ENCODE measurements around the gene ZNF433. TPM values are rescaled to one million over a fixed set of nuclear protein-coding genes. Genes with fewer than 3 reads are reported as not detected.

The ZNF433 gene
- total RNA-seq, 2 experiments from 2014 or later = 2.6 to 2.8 TPM

DNA sequence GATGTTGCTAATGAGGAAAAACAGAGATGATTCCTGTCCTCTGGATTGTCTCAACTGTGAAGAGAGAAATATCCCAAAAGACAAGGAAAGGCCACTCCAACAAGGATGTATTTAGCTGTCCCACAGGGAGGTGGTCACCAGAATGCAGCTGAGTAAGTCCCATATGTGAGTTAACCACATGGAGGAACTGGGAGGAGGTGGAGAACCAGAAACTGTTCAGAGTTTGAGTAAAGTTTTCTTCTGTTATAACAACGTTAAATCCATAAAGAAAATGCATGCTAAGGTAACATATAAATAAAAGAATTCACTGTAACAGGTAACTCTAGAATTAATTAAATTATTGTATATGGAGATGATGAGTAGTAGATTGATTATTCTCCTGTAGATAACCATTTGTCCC, 65.3 kb downstream of the ZNF433 start:
- no peak overlapping the region for H3K27ac ChIP-seq (ENCODE audit: low read depth in 1 of 2, low read length in 2 of 2)
- H3K4me1 Mint-ChIP-seq (ENCODE audit: low read depth) = peaks cover 12% of the 10 kb centered on the region
- intact Hi-C loops (cut with DNase I, micrococcal nuclease) = no loop called here
- peaks cover 13% of the 10 kb centered on the region for H3K4me1 ChIP-seq (ENCODE audit: insufficient read depth, low read length)
- H3K9me3 Mint-ChIP-seq = peaks cover 2% of the 10 kb centered on the region
- no peak for DNase-seq
- ATAC-seq (ENCODE audit: poor library complexity) = no peak
- no peaks in the 10 kb centered on the region for H3K27me3 Mint-ChIP-seq
- no peaks in the 10 kb centered on the region for H3K36me3 ChIP-seq (ENCODE audit: insufficient read depth, low read length)
- TF ChIP-seq CTCF (IDR thresholded peaks at IDR 0.05) = no peak
- H3K4me3 ChIP-seq (ENCODE audit: low read length) = no peak overlapping the region
- peaks cover 0 to 9% of the 10 kb centered on the region in 2 experiments for H3K9me3 ChIP-seq (ENCODE audit: control insufficient read depth in 1 of 2, insufficient read depth in 1 of 2, low read length in 2 of 2)
- no peaks in the 10 kb centered on the region for H3K27me3 ChIP-seq (ENCODE audit: control insufficient read depth in 1 of 2, insufficient read depth in 2 of 2, low read length in 2 of 2)
- peaks cover 44% of the 10 kb centered on the region for H3K36me3 Mint-ChIP-seq (ENCODE audit: low read depth)
- H3K27ac Mint-ChIP-seq = no peak overlapping the region
- POLR2A ChIA-PET = interaction anchor here (0.7 kb wide), 1 partner anchor 18 kb away, joined by 3 read pairs; no protein-coding TSS in a partner anchor
- no peak overlapping the region for H3K4me3 Mint-ChIP-seq
- CTCF ChIA-PET = no interaction called here

DNA sequence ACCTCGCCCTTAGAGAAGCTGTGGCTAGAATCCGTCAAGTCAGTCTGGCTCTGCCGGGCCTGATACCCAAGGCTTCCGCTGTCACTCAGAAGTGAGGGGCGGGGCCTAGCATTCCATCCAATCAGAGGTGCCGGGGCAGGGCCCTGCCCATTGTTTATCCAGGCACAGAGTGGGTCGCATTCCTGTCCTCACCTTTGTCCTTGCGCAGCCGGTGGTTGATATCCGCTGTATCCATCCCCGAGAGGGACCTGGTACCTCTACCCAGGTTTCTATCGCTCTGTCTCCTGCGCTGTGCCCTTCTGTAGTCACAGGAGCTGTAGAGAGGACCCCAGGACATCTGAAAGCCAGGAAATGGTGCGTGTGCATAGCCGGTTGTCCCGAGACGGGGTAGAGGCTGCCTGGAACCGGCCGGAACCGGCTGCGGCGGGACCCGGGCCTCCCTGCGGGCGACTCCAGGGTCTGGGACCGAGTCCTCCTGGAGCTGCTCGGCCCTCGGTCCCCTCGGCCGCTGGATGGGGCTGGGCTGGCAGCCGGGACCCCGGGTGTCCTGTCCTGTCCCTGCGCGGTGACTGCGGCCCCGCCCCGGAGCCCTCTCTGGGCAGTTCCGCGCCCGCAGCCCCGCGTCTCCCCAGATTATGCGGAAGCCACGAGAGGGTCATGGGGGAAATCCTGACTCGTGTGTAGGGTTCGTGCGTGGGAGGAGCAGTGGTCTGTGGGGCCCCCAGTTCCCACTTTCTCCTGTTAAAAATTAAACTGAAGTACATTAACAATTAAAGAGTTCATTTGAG, 70.4 kb downstream of the ZNF433 start, which contains the start of gene ZNF763:
TSS of gene ZNF763 (plus strand) at position 183 of the 788 bp plus-strand sequence. CDS start at position 352, 169 bp downstream.
- intact Hi-C loops (cut with DNase I, micrococcal nuclease) = loop anchor here (1.0 to 10.0 kb wide), 7 partner anchors 23 to 176 kb away; partner anchors contain the start of gene ZNF878 (in 1 of the 2)
- ATAC-seq (ENCODE audit: poor library complexity) (peak; percentile 93), DNase-seq (peak; percentile 80 to 95 (median 86))
- peaks cover 27% of the 10 kb centered on the region for H3K4me1 Mint-ChIP-seq (ENCODE audit: low read depth)
- H3K4me1 ChIP-seq (ENCODE audit: insufficient read depth, low read length) = peaks cover 28% of the 10 kb centered on the region
- ChIA-PET CTCF (interaction anchor here (0.6 to 4.1 kb wide), 9 partner anchors 20 to 300 kb away, joined by 3 to 69 read pairs (median 10); partner anchors contain the start of gene ZNF20), POLR2A (interaction anchor here (0.7 to 2.8 kb wide), 8 partner anchors 9 to 826 kb away, joined by 3 to 61 read pairs (median 4); partner anchors contain the start of genes JUNB, ZNF136, ZNF563 and ZNF700)
- peaks cover 0 to 3% of the 10 kb centered on the region in 2 experiments for H3K9me3 ChIP-seq (ENCODE audit: control insufficient read depth in 1 of 2, insufficient read depth in 1 of 2, low read length in 2 of 2)
- no peaks in the 10 kb centered on the region for H3K27me3 Mint-ChIP-seq
- peaks cover 16% of the 10 kb centered on the region for H3K36me3 Mint-ChIP-seq (ENCODE audit: low read depth)
- H3K27ac Mint-ChIP-seq = peak within 1 kb of the TSS; percentile 88
- no peaks in the 10 kb centered on the region for H3K9me3 Mint-ChIP-seq
- H3K27ac ChIP-seq (ENCODE audit: low read depth in 1 of 2, low read length in 2 of 2) = peak within 1 kb of the TSS; percentile 80 to 83
- no peak for TF ChIP-seq CTCF (IDR thresholded peaks at IDR 0.05)
- H3K36me3 ChIP-seq (ENCODE audit: insufficient read depth, low read length) = no peaks in the 10 kb centered on the region
- H3K4me3 ChIP-seq (ENCODE audit: low read length) = peak within 1 kb of the TSS; percentile 67
- H3K27me3 ChIP-seq (ENCODE audit: control insufficient read depth in 1 of 2, insufficient read depth in 2 of 2, low read length in 2 of 2) = no peaks in the 10 kb centered on the region
- peak within 1 kb of the TSS; percentile 95 for H3K4me3 Mint-ChIP-seq

Other genes with a start within 250 kb of the ZNF433 start
- 1 to 10 TPM in 1 of 2 experiments, under 1 TPM in 1; 0.41 to 1.1 TPM for gene ZNF491, start 237.2 kb downstream of the ZNF433 start, total RNA-seq
- gene ZNF440, start 221.4 kb downstream of the ZNF433 start, total RNA-seq = 1 to 10 TPM; 5.8 to 6.8 TPM
- gene ZNF439, start 187.0 kb downstream of the ZNF433 start, total RNA-seq = 1 to 10 TPM; 6.3 to 6.6 TPM
- 1 to 10 TPM; 2.4 to 3.5 TPM for gene ZNF69, start 147.9 kb downstream of the ZNF433 start, total RNA-seq
- gene ZNF700, start 110.6 kb downstream of the ZNF433 start, total RNA-seq = 10 to 100 TPM; 13.2 to 14.5 TPM
- gene ZNF763, start 70.6 kb downstream of the ZNF433 start, total RNA-seq = 1 to 10 TPM; 2.5 to 2.9 TPM
- not detected for gene ZNF878, start 17.3 kb upstream of the ZNF433 start, total RNA-seq
- gene ZNF844, start 29.1 kb upstream of the ZNF433 start, total RNA-seq = 10 to 100 TPM; 22.2 to 23.7 TPM
- gene ZNF20, start 104.7 kb upstream of the ZNF433 start, total RNA-seq = 1 to 10 TPM; 1.0 to 1.2 TPM
- under 1 TPM; 0.56 to 0.85 TPM for gene ZNF625, start 121.1 kb upstream of the ZNF433 start, total RNA-seq
- 10 to 100 TPM; 40.5 to 45.6 TPM for gene ZNF136, start 127.4 kb upstream of the ZNF433 start, total RNA-seq